ENCODE data around the gene RAPGEF5.

DNA sequence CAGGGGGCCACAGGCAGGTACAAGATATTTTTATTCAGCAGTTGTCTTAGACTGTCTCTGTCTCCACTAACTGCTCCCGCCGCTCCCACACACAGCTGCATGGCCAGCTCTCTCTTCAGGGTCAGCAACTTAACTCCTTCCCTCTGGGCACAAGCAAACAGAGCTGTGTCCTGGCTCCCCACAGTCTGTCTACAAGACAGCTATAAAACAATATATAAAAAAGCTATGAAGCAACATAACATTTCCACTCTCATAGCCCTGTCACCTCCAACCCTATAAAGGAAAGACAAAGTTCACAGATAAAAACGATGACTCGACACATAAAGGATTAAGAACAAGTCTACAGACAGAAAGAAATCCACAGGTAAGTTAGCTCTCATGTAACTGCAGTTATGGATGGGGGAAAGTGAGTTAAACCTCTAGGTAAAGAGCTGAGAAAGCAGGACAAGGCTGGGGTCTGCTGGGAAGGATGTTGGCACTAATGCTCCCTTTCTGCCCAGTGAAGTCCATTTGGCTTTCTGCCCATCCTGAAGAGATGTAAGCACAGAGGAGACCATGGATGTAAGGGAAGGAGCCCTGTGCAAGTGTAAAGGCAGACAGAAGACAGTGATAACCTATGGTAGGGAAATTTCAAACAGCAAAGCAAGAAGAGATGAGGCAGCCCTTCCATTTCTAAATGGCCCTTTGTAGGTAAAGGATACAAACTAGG is 27.0 kb downstream of the RAPGEF5 start:
- TF ChIP-seq, protein P1, sequence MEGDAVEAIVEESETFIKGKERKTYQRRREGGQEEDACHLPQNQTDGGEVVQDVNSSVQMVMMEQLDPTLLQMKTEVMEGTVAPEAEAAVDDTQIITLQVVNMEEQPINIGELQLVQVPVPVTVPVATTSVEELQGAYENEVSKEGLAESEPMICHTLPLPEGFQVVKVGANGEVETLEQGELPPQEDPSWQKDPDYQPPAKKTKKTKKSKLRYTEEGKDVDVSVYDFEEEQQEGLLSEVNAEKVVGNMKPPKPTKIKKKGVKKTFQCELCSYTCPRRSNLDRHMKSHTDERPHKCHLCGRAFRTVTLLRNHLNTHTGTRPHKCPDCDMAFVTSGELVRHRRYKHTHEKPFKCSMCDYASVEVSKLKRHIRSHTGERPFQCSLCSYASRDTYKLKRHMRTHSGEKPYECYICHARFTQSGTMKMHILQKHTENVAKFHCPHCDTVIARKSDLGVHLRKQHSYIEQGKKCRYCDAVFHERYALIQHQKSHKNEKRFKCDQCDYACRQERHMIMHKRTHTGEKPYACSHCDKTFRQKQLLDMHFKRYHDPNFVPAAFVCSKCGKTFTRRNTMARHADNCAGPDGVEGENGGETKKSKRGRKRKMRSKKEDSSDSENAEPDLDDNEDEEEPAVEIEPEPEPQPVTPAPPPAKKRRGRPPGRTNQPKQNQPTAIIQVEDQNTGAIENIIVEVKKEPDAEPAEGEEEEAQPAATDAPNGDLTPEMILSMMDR (conservative IDR thresholded peaks at IDR 0.05): no peak
- no peak for TF ChIP-seq EZH2 (IDR thresholded peaks at IDR 0.05; ENCODE audit: low read depth)
